ENCODE data around the gene DLG1. TPM values are rescaled to one million over a fixed set of nuclear protein-coding genes. Genes with fewer than 3 reads are reported as not detected.

Gene DLG1
- total and polyA plus RNA-seq, 9 of the 15 experiments (the other 6 are each of a cell fraction or from before 2014, with no cell fraction given) = 9.4 to 63.5 (median 43.6) TPM

DNA sequence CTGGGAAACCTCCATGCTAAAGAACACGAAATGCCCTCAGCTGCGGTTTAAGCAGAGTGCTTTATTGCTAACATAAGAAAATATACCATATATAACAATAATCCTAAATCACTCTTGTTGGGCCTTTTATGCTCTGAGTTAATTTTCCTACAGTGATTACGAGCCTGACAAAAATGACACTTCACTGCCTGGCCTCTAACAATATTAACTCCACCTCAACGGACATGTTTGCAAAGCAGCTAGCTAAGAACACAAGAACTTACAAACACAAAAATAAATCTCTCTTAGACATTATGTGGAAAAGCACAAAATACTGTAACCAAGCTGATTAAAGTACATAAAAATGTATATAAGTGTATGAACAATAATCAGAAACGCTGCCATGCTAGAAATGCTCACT is 40.7 kb downstream of the DLG1 start:
- Histone ChIP-seq H3K27ac (ENCODE audit: extremely low read depth, low read depth, low read length) (no peak overlapping the region), H3K9me1 (ENCODE audit: control insufficient read depth, insufficient read depth, low read length) (no peaks in the 10 kb centered on the region), H3K36me3 (ENCODE audit: control insufficient read depth, insufficient read depth, low read length) (peaks cover 5% of the 10 kb centered on the region), H3K9me3 (replicated peaks; ENCODE audit: control insufficient read depth, insufficient read depth, low read depth, low read length) (no peaks in the 10 kb centered on the region), H3K4me1 (replicated peaks in 1 of 2; ENCODE audit: control insufficient read depth in 2 of 2, insufficient read depth in 2 of 2, low read length in 2 of 2) (no peaks in the 10 kb centered on the region), H3K9ac (ENCODE audit: insufficient read depth in 1 of 2, low read depth in 2 of 2, low read length in 2 of 2) (no peak overlapping the region), H3K4me3 (no peak overlapping the region), H3K27me3 (ENCODE audit: control insufficient read depth in 2 of 2, insufficient read depth in 2 of 2, low read length in 2 of 2) (no peaks in the 10 kb centered on the region), H2AFZ (ENCODE audit: low read depth, low read length) (no peak overlapping the region), H4K20me1 (replicated peaks; ENCODE audit: control insufficient read depth, insufficient read depth, low read length) (0 out of 2 replicates have a peak, but pooled peaks cover 3% of the 10 kb centered on the region), H3K79me2 (ENCODE audit: control insufficient read depth, insufficient read depth, low read length) (peaks cover 91% of the 10 kb centered on the region), H3K4me2 (ENCODE audit: insufficient read depth, low read length) (no peak overlapping the region)
- in situ Hi-C loops (cut with MboI) = loop anchor here (25.0 kb wide), 1 partner anchor 255 kb away; no protein-coding TSS in a partner anchor
- intact Hi-C loops (cut with micrococcal nuclease) = loop anchor here (2.0 to 10.0 kb wide), 3 partner anchors 117 to 253 kb away; no protein-coding TSS in a partner anchor
- CTCF ChIA-PET (ENCODE audit: low intra/inter-chr PET ratio) = interaction anchor here (1.8 to 2.5 kb wide), 2 partner anchors 196 to 253 kb away, joined by 10 to 12 read pairs; no protein-coding TSS in a partner anchor
- DNase-seq (ENCODE audit: extremely low read depth in 1 of 4, low spot score in 3 of 4) = no peak
- TF ChIP-seq THRAP3 (IDR thresholded peaks at IDR 0.05; ENCODE audit: borderline replicate concordance) (no peak), RBM17 (IDR thresholded peaks at IDR 0.05; ENCODE audit: borderline replicate concordance, low read depth, low read length) (no peak), LCOR (CRISPR knock-in tag; IDR thresholded peaks at IDR 0.05) (no peak), POLR2AphosphoS5 (IDR thresholded peaks at IDR 0.05; ENCODE audit: control insufficient read depth, insufficient read depth, low read depth, low read length) (no peak), PHF20 (IDR thresholded peaks at IDR 0.05; ENCODE audit: partially characterized antibody) (no peak), GABPB2 (CRISPR knock-in tag; conservative IDR thresholded peaks at IDR 0.05) (no peak), EP400 (IDR thresholded peaks at IDR 0.05) (no peak), HNRNPH1 (optimal IDR thresholded peaks at IDR 0.05; ENCODE audit: low read depth, low read length) (no peak), FIP1L1 (IDR thresholded peaks at IDR 0.05; ENCODE audit: low read depth, low read length, poor library complexity, severe bottlenecking) (no peak), CCAR2 (IDR thresholded peaks at IDR 0.05; ENCODE audit: low read depth, low read length) (no peak), ARID1B (IDR thresholded peaks at IDR 0.05) (no peak), ZNF3 (CRISPR knock-in tag; IDR thresholded peaks at IDR 0.05) (no peak), DACH1 (IDR thresholded peaks at IDR 0.05; ENCODE audit: partially characterized antibody) (no peak)
- TF ChIP-seq, protein P1, sequence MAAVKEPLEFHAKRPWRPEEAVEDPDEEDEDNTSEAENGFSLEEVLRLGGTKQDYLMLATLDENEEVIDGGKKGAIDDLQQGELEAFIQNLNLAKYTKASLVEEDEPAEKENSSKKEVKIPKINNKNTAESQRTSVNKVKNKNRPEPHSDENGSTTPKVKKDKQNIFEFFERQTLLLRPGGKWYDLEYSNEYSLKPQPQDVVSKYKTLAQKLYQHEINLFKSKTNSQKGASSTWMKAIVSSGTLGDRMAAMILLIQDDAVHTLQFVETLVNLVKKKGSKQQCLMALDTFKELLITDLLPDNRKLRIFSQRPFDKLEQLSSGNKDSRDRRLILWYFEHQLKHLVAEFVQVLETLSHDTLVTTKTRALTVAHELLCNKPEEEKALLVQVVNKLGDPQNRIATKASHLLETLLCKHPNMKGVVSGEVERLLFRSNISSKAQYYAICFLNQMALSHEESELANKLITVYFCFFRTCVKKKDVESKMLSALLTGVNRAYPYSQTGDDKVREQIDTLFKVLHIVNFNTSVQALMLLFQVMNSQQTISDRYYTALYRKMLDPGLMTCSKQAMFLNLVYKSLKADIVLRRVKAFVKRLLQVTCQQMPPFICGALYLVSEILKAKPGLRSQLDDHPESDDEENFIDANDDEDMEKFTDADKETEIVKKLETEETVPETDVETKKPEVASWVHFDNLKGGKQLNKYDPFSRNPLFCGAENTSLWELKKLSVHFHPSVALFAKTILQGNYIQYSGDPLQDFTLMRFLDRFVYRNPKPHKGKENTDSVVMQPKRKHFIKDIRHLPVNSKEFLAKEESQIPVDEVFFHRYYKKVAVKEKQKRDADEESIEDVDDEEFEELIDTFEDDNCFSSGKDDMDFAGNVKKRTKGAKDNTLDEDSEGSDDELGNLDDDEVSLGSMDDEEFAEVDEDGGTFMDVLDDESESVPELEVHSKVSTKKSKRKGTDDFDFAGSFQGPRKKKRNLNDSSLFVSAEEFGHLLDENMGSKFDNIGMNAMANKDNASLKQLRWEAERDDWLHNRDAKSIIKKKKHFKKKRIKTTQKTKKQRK (IDR thresholded peaks at IDR 0.05; ENCODE audit: borderline replicate concordance, low read depth, low read length) = no peak
- TF ChIP-seq, protein P2, sequence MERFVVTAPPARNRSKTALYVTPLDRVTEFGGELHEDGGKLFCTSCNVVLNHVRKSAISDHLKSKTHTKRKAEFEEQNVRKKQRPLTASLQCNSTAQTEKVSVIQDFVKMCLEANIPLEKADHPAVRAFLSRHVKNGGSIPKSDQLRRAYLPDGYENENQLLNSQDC (CRISPR knock-in tag; IDR thresholded peaks at IDR 0.05) = no peak
- POLR2A ChIA-PET = interaction anchor here (1.0 to 2.9 kb wide), 5 partner anchors 9 to 29 kb away, joined by 3 to 19 read pairs (median 3); no protein-coding TSS in a partner anchor
- 83% methylated on average over 5 of the region's 5 CpGs for WGBS (ENCODE audit: insufficient coverage, low coverage, missing lambda C conversion rate)
- ATAC-seq = no peak
- FAIRE-seq = no peak
- no TSS peak for BruUV-seq (replicated peaks)
